Upper lobe of left lung (tissue), 4 donors: ENCODE data around the gene FAF2.

Experiments
- CTCF ChIP-seq, 6 experiments: fragments of 450-650 bp in 4 of 6; fragments of 200-600 bp in 2 of 6; sonication (generic) in 2 of 6; IDR thresholded peaks; one replicate each; pipeline ENCODE4 v1.5.1; 2016 to 2019; ENCODE audit warnings: antibody characterized with exemption in 6 of 6
- POLR2A ChIP-seq, 4 donors: fragments of 450-650 bp; IDR thresholded peaks; one replicate each; pipeline ENCODE4 v1.5.1; 2016 to 2017; ENCODE audit warnings: antibody characterized with exemption in 4 of 4, mild to moderate bottlenecking in 2 of 4
- POLR2AphosphoS5 ChIP-seq, 2 donors: sonication (generic); formaldehyde crosslinking; IDR thresholded peaks; one replicate each; pipeline ENCODE4 v1.5.1; 2017; ENCODE audit warnings: antibody characterized with exemption in 2 of 2

- TF ChIP-seq POLR2AphosphoS5 (IDR thresholded peaks at IDR 0.05): no peak
- no peak for TF ChIP-seq CTCF (IDR thresholded peaks at IDR 0.05)
- no peak for TF ChIP-seq POLR2A (IDR thresholded peaks at IDR 0.05)
Observed at GRCh38 chr5:176492431-176492830, 44.2 kb downstream of the FAF2 start.
